Astrocyte of the spinal cord (primary cell): Measurements from ENCODE around the gene TOLLIP.

Source experiments
- DNase-seq: peaks from one replicate; pipeline ENCODE4 v3.0.0; 2011; ENCODE audit warnings: low read depth, low spot score
- H3K4me3 ChIP-seq: 2 replicates; pipeline ENCODE4 v1.5.1; 2011; ENCODE audit warnings: low read depth, mild to moderate bottlenecking, low read length, moderate library complexity
- CTCF ChIP-seq: IDR thresholded peaks from 2 replicates; pipeline ENCODE4 v1.5.1; 2012; ENCODE audit warnings: low read depth, mild to moderate bottlenecking, low read length, inconsistent platforms
- in situ Hi-C: cut with HindIII; loops from 2 replicates; pipeline ENCODE4 v1.10.0; 2017; ENCODE audit warnings: low sequenced_read_pairs

TOLLIP gene

GRCh38 chr11:1297576-1298473 is 11.6 kb downstream of the TOLLIP start:
- in situ Hi-C loops: no loop called here
- H3K4me3 ChIP-seq: no peak overlapping the region
- TF ChIP-seq CTCF: no peak
- DNase-seq: no peak

DNA sequence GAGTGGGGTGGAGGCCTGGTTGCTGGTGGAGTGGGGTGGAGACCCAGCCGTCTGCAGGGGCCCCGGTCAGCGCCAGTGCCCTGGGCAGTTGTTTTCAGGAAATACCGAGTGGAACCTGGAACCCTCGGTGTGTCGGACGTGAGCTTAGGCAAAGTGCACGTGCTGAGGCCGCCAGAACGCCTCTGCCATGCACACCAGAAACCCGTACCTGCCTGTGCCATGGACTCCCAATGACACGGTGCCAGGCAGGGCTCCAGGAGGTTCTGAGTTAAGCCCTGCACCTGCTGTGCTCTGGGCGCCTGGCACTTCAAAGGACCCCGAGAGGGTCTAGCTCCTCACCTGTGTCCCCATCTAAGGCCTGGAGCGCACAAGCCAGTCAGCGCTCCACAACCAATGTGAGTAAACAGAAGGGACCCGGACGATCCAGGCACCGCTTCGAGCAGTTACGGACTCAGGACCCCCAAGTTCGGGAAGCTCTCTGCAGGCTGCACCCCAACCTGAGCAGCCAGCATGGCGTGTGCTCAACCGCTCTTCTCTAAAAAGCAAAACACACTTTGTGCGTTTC is 12.3 kb downstream of the TOLLIP start:
- no peak for TF ChIP-seq CTCF
- in situ Hi-C loops: no loop called here
- no peak for DNase-seq
- H3K4me3 ChIP-seq: no peak overlapping the region

GRCh38 chr11:1296287-1296686 is 13.1 kb downstream of the TOLLIP start:
- in situ Hi-C loops: no loop called here
- no peak for DNase-seq
- no peak overlapping the region for H3K4me3 ChIP-seq
- TF ChIP-seq CTCF: no peak

- TF ChIP-seq CTCF: no peak
- no peak overlapping the region for H3K4me3 ChIP-seq
- in situ Hi-C loops: no loop called here
- no peak for DNase-seq
Measured at GRCh38 chr11:1295591-1295990, 13.8 kb downstream of the TOLLIP start.

DNA sequence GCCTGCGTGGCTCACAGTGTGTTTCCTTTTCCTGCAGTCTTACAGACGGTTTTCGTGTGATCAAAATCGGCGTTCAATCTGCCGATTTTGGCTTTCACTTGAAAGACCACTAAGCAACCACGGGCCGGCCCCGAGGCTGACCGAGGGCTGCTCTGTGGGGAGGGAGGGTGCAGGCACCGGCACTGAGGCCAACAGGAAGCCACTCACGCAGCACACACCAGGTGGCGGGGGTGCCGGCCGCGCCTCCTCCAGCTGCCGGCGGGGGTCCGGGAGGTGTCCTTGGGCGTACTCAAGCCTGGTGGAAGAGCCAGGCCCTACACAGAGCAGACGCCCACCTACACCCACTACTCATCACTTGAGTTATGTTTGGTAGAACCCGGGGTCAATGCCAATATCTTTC is 14.3 kb downstream of the TOLLIP start:
- H3K4me3 ChIP-seq: no peak overlapping the region
- in situ Hi-C loops: no loop called here
- no peak for TF ChIP-seq CTCF
- DNase-seq: no peak

- no peak for DNase-seq
- in situ Hi-C loops: no loop called here
- peak; percentile 27 for TF ChIP-seq CTCF
- no peak overlapping the region for H3K4me3 ChIP-seq
Measured at GRCh38 chr11:1293619-1294015, 15.8 kb downstream of the TOLLIP start.
